HG03565 (cell line): ENCODE results near the gene SIRT7.

ENCODE experiments used
- ATAC-seq: cut with Tn5 transposase; IDR thresholded peaks from one replicate; pipeline ENCODE4 v1.9.1; 2021; ENCODE audit warnings: mild to moderate bottlenecking, moderate library complexity; ENCODE audit not compliant: unreplicated experiment

Gene SIRT7

GRCh38 chr17:81932333-81932983 lies 14.5 kb upstream of the SIRT7 start:
- ATAC-seq = no peak

DNA sequence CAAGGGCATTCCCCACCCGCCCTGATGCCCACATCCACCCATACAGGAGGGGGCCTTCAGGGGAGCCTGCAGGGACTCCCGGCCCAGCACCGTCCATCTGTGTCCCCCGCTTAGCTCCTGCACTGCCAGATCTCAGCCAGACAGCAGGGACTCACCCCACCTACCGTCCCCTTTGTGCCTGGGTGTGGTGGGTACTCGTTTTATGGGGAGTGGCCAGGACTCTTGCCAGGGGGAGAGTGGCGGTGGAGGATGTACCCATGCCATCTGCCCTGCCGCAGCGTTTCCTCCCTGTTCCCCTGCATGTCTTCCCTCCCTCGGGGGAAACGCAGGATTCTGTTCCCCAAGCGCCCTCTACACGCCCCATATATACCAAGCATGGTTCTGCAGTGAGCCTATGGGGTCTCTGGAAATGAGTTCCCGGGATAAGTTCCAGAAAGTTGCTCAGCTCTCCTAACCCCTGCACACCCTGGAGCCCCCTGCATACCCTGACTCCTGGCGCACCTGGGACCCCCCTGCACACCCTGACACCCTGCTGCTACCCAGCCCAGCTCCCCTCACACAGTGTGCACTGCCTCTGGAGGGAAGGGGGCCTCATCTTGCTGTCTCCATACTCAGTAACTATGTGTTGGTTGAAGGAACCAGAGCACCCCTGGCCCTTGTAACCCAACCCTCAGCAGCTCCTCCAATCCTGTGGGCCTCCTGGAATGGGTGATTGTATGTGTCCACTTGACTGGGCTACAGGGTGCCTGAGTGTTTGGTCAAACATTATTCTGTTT lies 13.8 kb upstream of the SIRT7 start:
- no peak for ATAC-seq

GRCh38 chr17:81931189-81931556 lies 13.2 kb upstream of the SIRT7 start:
- no peak for ATAC-seq

DNA sequence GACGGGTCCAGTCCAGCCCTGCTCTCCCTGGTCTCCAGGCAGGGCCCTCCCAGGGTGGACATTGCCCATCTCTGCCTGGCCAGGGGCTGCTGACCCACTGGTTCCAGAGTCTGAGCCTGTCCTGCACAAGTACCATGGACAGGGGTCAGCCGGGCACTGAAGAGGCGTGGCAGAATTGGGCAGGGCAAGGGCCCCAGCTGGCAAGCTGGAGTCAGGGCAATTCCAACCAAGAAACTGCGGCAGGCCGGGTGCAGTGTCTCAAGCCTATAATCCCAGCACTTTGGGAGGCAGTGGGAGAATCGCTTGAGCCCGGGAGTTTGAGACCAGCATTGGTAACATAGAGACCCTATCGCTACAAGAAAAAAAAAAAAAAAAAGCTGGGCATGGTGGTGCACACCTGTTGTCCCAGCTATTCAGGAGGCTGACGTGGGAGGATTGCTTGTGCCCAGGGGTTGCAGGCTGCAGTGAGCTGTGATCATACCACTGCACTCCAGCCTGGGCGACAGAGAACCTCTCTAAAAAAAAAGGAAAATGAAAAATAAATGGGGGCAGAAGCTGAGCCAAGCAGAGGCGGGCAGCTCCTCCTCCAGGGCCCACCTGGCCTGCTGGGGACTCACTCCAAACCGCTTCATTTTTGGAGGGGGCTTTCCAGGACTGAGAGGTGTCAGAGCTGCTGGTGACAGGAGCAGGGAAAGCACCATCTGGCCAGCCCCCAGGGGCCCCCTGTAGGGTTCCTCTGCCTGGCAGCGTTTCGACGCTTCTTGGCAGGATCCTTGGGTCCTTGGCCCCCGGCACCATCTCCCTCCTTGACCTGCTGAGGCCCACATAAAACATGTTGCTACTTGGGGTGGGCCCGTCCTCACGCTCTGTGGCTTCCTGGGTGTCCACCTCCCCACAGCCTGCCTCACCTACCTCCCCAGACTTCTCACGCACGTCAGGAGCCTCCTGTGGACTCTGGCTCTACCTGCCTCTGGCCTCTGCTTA lies 12.5 kb upstream of the SIRT7 start:
- ATAC-seq = no peak

DNA sequence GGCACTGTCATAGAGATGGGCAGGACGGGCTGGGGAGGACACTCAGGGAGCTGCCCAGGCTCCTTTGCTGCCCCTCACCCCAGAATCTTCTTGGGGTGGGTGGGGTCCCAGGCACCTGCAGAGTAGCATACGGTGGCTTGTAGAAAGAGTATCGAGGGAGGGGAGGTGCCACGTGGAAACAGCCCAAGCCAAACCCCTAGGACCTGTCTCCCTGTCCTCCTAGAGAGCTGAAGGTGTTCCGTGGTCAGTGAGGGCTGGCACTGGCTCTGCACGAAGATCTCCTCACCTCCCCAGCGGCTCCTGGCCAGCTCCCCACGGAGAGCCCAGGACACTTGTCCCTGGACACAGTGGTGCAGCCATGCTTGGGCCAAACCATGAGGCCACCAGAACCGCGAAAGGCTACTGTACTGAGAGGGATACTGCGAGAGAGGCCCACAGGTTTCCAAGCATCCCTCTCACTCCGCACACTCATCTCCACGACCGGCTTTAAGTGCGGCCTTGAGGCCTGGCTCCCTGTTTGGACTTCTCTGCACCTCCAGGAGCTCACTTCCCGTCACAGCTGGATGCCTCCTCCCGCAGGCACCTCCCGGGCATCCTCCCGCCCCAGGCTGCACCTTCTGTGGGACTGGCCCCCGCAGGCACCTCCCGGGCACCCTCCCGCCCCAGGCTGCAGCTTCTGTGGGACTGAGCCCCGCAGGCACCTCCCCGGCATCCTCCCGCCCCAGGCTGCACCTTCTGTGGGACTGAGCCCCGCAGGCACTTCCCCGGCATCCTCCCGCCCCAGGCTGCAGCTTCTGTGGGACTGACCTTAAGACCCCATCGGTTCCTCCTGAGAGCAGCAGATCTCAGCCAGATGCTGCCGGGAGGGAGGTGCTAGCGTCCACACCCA lies 11.5 kb upstream of the SIRT7 start:
- ATAC-seq = no peak

- ATAC-seq = no peak
These were observed 10.7 kb upstream of the SIRT7 start for GRCh38 chr17:81928544-81929252.

DNA sequence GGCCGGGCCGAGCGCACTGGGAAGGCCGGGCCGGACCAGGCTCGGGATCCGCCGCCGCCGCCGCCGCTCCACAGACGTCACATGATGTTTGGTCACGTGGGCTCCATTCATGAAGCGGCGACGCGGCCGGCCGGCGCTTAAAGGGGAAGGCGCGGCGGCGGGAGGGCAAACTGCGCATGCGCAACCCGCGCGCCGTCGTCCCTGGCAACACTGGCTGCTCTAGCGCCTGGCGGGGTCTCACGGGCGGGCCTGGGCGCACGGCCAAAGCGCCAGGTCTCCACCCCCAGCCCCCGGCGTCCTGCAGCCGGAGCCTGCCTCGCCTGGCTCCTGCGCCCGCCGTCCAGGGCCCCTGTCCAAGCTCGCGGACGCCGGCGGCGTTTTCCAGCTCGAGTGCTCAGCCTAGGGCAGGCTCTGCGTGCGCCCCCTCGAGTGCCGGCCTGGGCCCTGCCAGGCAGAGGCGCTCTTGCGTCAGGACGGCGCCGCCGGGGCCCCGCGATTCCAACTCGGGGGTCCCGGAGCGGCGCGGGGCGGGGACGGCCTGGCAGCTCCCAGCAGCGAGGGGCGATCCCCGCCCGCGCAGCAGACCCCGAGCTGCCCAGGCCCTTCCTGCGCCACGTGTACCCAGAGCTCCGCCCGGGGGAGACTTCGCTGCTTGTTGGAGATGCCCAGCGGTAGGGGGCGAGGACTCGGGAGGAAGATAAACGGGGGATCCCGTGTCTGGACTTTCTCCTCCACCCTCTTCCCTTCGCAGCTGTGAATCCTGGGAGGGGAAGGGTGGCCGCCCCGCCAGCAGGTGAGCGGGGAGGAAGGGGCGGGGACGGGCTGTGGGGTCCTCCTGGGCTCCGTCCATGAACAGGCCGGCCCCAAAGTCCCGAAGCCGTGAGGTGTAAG lies 9.9 kb upstream of the SIRT7 start, which contains the start of gene MAFG:
TSS of gene MAFG (minus strand) at position 83 of the 891 bp plus-strand sequence. CDS start 4,550 bp downstream, outside the sequence.
- peak; percentile 55 for ATAC-seq

GRCh38 chr17:81927152-81927652 lies 9.2 kb upstream of the SIRT7 start:
- peak; percentile 5 for ATAC-seq

- ATAC-seq = peak; percentile 20
These were observed 8.6 kb upstream of the SIRT7 start for GRCh38 chr17:81926451-81927151.

- no peak for ATAC-seq
These were observed 8.0 kb upstream of the SIRT7 start for GRCh38 chr17:81925860-81926450.

GRCh38 chr17:81924557-81925532 lies 6.9 kb upstream of the SIRT7 start:
- no peak for ATAC-seq

GRCh38 chr17:81923302-81924260 lies 5.6 kb upstream of the SIRT7 start:
- ATAC-seq = no peak

DNA sequence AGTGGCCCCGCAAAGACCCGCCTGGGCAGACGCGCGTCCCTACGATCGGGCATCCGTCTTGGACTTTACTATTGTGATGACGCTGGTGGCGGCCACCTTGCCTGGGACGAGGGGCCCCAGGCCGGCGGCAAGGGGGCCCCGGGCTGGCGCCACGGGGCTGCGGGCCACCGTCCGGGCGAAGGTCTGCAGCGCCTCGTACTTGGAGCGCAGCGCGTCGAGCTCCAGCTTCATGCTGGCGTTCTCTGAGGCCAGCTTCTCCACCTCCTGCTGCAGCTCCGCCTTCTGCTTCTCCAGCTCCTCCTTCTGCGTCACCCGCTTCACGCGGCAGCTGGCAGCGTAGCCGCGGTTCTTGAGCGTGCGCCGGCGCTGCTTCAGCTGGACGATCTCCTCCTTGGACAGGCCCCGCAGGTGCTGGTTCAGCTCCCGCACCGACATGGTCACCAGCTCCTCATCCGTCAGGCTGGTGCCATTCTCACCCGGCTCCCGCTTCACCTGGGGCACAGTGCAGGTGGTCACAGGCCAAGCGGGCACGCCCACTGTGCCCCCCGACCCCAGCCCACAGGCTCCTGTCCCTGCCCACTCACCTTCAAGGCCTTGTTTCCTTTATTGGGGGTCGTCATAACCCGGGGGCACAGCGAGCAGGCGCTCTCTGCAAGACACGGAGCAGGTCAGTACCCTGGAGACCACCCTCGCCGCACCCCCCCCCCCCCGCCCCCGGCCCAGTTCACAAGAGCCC lies 4.8 kb upstream of the SIRT7 start:
- no peak for ATAC-seq

DNA sequence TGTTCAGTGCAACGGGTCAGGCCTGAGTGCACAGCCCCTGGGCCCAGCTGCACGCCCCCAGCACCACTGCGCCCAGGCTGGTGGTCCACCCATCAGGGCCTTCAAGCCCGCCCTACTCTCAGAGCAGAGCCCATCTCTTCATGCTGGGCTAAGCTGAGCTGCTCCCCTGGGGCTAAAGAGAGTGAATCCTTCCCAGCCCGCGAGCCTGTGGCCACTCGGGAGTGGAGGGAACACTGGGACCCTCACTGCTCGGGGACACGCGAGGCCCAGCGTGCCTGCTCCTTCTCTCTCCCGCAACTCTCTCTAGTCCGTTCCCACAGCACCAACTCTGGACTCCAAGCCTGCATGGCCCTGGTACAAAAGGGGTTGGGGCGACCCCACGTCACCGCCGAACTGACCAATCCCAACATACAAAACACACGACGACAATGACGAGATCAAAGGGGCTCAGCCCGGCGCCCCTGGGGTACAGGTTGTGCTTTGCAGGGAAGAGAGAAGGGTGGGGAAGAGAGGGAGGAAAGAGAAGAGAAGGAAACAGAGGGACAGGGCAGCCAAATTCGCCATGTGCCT lies 4.1 kb upstream of the SIRT7 start:
- ATAC-seq = no peak
